MCF 10A (cell line): ENCODE data around the gene ACTRT2. TPM values are rescaled to one million over a fixed set of nuclear protein-coding genes. Genes with fewer than 3 reads are reported as not detected.

Experiments
- BruUV-seq: library from RNA; stranded (reverse); fragments of 400-500 nt; replicated peaks from 2 replicates; lab custom pipeline; 2021; lab: Mats Ljungman, UMichigan
- CTCF ChIA-PET: fragments of 300-600 bp; sonication (Branson Sonifier 250); formaldehyde crosslinking; extraction: SDS; loops from one replicate; lab custom pipeline; 2021; ENCODE audit warnings: antibody characterized with exemption, inconsistent platforms; lab: Yijun Ruan, JAX
- POLR2A ChIA-PET: fragments of 300-600, 350-650 bp; sonication (Branson Sonifier 250); formaldehyde crosslinking; extraction: SDS; loops from one replicate; lab custom pipeline; 2020; ENCODE audit warnings: antibody characterized with exemption, inconsistent platforms; lab: Yijun Ruan, JAX
- DNase-seq: peaks from one replicate; pipeline ENCODE4 v3.0.0-alpha.2; 2018; ENCODE audit not compliant: unreplicated experiment
- H3K27ac Mint-ChIP-seq: one replicate; pipeline ENCODE4 v1.8.0; 2022; ENCODE audit warnings: mild to moderate bottlenecking, low read depth, mixed read lengths; ENCODE audit not compliant: unreplicated experiment
- H3K27me3 Mint-ChIP-seq: one replicate; pipeline ENCODE4 v1.8.0; 2022; ENCODE audit warnings: mixed read lengths; ENCODE audit not compliant: insufficient read depth, unreplicated experiment
- H3K36me3 Mint-ChIP-seq: one replicate; pipeline ENCODE4 v1.8.0; 2022; ENCODE audit warnings: mild to moderate bottlenecking, moderate library complexity, mixed read lengths; ENCODE audit not compliant: insufficient read depth, unreplicated experiment
- H3K4me1 Mint-ChIP-seq: one replicate; pipeline ENCODE4 v1.8.0; 2022; ENCODE audit warnings: mixed read lengths; ENCODE audit not compliant: insufficient read depth, unreplicated experiment
- H3K4me3 Mint-ChIP-seq: one replicate; pipeline ENCODE4 v1.8.0; 2022; ENCODE audit warnings: mild to moderate bottlenecking, moderate library complexity, mixed read lengths; ENCODE audit not compliant: unreplicated experiment
- H3K9me3 Mint-ChIP-seq: one replicate; pipeline ENCODE4 v1.8.0; 2022; ENCODE audit warnings: mixed read lengths; ENCODE audit not compliant: unreplicated experiment
- intact Hi-C: fragments of 100-400 bp; cut with micrococcal nuclease; formaldehyde crosslinking; loops from 2 replicates; pipeline ENCODE4 v1.14.1; 2022
- total RNA-seq: library from RNA; stranded (reverse); gene quantifications from 2 replicates; pipeline ENCODE4 v1.2.3, GENCODE V29; 2022
- TF ChIP-seq, protein P1 (sequence below): fragments of 200-600 bp; IDR thresholded peaks from one replicate; pipeline ENCODE4 v1.8.0; 2022; ENCODE audit warnings: antibody characterized with exemption, mild to moderate bottlenecking; ENCODE audit not compliant: unreplicated experiment

ACTRT2 gene
- total RNA-seq, 1 experiment from 2014 or later = not detected

DNA sequence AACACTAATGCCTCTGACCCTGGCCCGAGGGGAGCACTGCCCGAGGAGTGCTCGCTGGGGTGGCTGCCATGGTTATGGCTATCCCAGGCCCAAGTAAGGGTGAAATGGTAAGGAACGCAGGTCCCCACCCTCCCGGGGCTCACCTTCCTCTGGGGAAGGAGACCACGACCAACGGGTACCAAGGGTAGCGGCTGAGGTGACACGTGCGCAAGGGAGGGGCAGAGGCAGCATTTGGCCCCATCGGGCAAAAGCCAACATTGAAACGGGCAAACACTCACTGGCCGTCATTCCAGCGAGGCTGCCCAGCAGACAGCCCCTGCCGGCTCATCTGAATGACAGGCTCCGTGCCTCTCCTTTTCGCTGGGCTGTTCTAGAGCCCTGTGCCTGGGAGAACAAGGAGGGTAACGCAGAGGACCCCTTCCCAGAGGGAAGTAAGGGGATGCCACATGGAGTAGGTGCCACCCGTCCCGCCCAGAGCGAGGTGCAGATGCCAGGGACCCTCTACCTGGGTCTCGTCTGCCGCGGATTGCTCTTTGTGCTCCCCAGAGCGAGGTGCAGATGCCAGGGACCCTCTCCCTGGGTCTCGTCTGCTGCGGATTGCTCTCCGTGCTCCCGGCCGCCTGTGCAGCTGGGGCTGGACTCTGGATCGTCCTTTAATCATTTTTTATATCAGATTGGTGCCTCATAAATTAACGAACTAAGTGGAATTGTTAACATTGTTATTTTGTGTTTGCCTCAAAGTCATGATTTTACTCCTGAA is 16.2 kb downstream of the ACTRT2 start:
- TF ChIP-seq, protein P1, sequence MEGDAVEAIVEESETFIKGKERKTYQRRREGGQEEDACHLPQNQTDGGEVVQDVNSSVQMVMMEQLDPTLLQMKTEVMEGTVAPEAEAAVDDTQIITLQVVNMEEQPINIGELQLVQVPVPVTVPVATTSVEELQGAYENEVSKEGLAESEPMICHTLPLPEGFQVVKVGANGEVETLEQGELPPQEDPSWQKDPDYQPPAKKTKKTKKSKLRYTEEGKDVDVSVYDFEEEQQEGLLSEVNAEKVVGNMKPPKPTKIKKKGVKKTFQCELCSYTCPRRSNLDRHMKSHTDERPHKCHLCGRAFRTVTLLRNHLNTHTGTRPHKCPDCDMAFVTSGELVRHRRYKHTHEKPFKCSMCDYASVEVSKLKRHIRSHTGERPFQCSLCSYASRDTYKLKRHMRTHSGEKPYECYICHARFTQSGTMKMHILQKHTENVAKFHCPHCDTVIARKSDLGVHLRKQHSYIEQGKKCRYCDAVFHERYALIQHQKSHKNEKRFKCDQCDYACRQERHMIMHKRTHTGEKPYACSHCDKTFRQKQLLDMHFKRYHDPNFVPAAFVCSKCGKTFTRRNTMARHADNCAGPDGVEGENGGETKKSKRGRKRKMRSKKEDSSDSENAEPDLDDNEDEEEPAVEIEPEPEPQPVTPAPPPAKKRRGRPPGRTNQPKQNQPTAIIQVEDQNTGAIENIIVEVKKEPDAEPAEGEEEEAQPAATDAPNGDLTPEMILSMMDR = no peak

GRCh38 chr1:3038113-3038551 is 16.9 kb downstream of the ACTRT2 start:
- BruUV-seq = no TSS peak
- DNase-seq = no peak
- no peaks in the 10 kb centered on the region for H3K27me3 Mint-ChIP-seq
- CTCF ChIA-PET = no interaction called here
- POLR2A ChIA-PET = no interaction called here
- no peak overlapping the region for H3K27ac Mint-ChIP-seq
- intact Hi-C loops = no loop called here
- H3K9me3 Mint-ChIP-seq = no peaks in the 10 kb centered on the region
- TF ChIP-seq, protein P1 = no peak
- H3K4me3 Mint-ChIP-seq = no peak overlapping the region
- H3K36me3 Mint-ChIP-seq = no peaks in the 10 kb centered on the region
- no peaks in the 10 kb centered on the region for H3K4me1 Mint-ChIP-seq

More for the DNA sequence above, 16.2 kb downstream of the ACTRT2 start:
- H3K4me3 Mint-ChIP-seq = no peak overlapping the region
- H3K4me1 Mint-ChIP-seq = no peaks in the 10 kb centered on the region
- no peaks in the 10 kb centered on the region for H3K36me3 Mint-ChIP-seq
- intact Hi-C loops = no loop called here
- no TSS peak for BruUV-seq
- DNase-seq = no peak
- CTCF ChIA-PET = no interaction called here
- no peaks in the 10 kb centered on the region for H3K27me3 Mint-ChIP-seq
- no peaks in the 10 kb centered on the region for H3K9me3 Mint-ChIP-seq
- POLR2A ChIA-PET = no interaction called here
- H3K27ac Mint-ChIP-seq = no peak overlapping the region

DNA sequence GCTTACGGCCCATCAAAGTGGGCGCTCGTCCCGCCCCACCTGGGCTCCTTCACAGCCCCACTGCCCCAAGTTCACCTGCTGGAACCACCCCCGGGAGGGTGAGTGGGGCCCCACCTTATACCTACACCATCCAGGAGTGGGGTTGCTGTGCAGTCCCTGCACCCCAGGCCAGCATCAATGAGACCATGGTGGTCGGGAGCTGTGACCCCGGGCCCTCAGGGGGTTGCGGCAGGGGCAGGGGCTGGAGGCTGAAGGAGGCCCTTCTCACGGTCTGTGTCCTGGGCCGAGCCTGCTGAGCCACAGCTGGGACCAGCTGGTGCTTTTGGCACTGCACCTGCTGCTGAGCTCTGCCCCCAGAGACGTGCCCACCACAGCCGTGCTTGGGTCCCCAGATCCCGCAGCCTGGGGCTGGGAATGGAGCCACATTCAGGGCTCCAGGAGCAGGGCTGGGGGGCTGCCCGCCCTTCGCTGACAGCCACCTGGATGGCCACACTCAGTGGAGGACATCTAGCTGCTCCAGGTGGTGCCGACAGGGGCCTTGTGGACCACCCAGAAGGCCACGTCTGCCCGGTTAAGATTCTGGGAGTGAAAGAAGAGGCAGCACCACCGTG is 17.4 kb downstream of the ACTRT2 start:
- no peak for DNase-seq
- Mint-ChIP-seq H3K9me3 (no peaks in the 10 kb centered on the region), H3K27me3 (no peaks in the 10 kb centered on the region), H3K4me3 (no peak overlapping the region), H3K27ac (no peak overlapping the region), H3K4me1 (no peaks in the 10 kb centered on the region), H3K36me3 (no peaks in the 10 kb centered on the region)
- TF ChIP-seq, protein P1 = no peak
- BruUV-seq = no TSS peak
- ChIA-PET POLR2A (no interaction called here), CTCF (no interaction called here)
- intact Hi-C loops = no loop called here

DNA sequence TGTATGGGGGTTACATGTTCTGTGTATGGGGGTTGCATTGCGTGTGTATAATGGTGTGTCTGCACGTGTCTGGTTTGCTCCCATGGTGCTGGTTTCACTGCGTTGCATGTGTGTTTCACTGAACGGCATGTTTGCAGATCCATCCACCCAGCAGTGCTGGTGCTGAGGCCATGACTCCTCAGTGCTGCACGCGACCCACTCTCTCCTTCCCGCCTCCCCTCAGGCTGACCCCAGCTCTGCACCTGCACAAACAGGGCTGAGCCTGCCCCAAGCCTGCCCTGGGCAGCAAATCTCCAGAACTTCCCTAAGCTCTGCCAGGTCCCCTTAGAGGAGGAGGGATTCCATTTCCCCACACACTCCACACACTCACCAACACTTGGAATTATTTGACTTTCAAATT is 18.7 kb downstream of the ACTRT2 start:
- Mint-ChIP-seq H3K27me3 (no peaks in the 10 kb centered on the region), H3K27ac (no peak overlapping the region), H3K9me3 (peaks cover 8% of the 10 kb centered on the region), H3K4me3 (no peak overlapping the region), H3K36me3 (no peaks in the 10 kb centered on the region), H3K4me1 (no peaks in the 10 kb centered on the region)
- ChIA-PET POLR2A (no interaction called here), CTCF (no interaction called here)
- intact Hi-C loops = no loop called here
- BruUV-seq = no TSS peak
- DNase-seq = no peak
- TF ChIP-seq, protein P1 = no peak
